GF-D8 (cell line): Measurements from ENCODE around the gene GALNS.
"Not testable (repeated sequence)": the region's sequence is repeated elsewhere in the genome, so short reads cannot be mapped to it uniquely, and the experiment has no call there.

Experiments used
- DNase-seq: peaks from one replicate; lab custom pipeline; 2025; lab: John Stamatoyannopoulos, UW

GALNS gene

DNA sequence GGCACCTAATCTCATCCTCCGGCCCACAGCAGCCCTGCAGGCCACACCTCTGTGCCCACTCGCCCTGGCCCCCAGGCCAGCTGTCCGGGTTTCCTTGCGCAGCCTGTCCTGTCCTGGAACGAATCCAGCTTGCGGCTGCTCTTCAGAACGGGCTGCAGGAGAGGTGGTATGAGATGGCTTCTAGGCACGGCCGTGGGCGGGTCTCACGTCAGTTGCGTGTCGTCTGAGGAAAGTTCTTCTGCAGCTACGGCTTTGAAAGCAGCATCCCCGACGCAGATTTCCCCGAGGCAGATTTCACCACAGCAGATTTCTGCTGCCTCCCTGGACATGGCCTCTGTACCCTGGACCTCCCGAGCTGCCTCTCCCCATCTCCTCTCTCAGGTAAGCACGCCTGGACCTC is 18.2 kb downstream of the GALNS start:
- DNase-seq, result no peak

GRCh38 chr16:88837806-88838205 is 18.9 kb downstream of the GALNS start:
- no peak for DNase-seq

- DNase-seq, result no peak
Measured at GRCh38 chr16:88836791-88837190, 20.0 kb downstream of the GALNS start.

DNA sequence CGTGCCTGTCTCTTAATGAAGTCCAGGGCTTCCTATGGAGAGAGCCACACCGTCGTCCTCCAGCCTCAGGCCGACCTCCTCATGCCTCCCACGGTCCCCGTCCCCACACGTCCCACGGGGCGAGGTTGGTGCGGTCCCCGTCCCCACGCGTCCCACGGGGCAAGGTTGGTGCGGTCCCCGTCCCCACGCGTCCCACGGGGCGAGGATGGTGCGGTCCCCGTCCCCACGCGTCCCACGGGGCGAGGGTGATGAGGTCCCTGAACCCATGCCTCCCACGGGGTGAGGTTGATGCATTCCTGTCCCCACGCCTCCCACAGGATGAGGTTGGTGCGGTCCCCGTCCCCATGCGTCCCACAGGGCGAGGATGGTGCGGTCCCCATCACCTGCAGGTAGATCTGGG is 20.9 kb downstream of the GALNS start:
- no peak for DNase-seq

DNA sequence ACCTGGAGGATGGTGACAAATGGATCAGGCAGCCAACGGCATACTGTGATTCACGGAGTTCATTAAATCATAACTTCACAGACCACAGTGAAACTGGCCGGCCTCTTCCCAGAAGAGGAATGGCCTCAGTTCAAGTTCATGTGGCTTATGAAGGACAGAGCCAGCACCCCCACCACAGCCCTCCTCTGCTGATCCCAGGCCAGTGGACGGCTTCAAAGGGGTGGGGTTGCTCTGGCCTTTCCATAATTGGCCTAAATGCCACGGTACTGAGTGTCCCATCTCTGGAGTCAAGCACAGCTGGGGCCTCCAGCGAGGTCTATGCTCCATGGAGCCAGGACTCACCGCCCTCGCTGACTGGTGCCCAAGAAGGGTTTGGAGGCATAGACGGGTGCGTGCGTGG is 21.4 kb downstream of the GALNS start:
- no peak for DNase-seq

DNA sequence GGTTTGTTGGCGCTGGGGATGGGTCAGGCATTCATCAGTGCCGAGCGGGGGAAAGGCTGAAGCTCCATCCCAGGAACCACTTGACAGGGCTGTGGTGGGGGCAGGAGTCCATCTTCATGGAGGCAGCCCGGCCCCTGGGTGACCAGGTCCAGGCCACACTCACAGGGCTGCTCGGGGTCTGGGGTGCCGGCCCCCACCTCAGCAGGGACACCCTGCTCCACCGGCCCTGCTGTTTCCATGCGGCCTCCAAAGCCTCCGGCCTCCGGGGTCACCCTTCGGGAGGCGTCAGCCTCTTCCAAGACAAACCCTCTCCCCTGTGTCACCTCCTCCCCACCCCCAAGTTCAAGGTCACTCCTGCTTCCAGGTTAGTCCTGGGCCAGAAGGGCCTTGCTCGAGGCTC is 22.1 kb downstream of the GALNS start:
- DNase-seq, result no peak

DNA sequence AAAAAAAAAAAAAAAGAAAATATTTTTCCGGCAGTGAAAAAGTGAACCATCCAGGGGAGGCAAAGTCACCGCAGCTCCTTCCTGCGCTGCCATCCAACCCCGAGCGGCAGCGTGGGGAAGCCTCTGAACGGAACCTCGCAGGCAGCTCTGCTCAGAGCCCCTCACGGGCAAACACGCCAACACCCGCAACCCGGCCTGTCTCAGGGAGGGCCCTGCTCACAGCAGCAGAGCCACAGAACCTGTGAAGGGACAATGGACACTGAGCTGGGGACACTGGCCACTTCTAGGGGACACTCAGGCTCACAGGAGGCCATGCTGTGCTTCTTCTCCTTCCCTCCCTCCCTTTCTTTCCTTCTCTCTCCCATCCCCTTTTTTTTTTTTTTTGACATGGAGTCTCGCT is 23.7 kb downstream of the GALNS start:
- DNase-seq, result no peak

GRCh38 chr16:88831838-88832237 is 24.9 kb downstream of the GALNS start:
- no peak for DNase-seq

DNA sequence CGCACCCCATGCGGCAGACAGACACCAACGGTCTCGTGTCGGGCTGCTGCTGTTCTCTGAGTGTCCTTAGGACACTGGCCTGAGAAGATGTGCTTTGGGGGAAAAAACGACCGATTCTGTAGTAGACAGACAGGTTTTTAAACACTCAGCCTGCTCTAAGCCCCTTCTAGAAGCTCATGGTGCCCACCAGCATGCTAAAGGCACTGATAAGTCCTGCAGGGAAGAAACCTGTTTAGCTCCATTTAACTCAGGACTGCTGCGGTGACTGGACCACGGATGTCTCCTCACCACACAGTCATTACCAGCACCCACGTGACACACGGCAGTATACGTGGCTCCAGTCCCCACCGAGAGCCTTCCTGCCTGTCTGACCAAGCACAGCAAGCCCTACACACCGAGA is 26.0 kb downstream of the GALNS start:
- DNase-seq, result no peak

- no peak for DNase-seq
Measured at GRCh38 chr16:88830258-88830657, 26.5 kb downstream of the GALNS start.

DNA sequence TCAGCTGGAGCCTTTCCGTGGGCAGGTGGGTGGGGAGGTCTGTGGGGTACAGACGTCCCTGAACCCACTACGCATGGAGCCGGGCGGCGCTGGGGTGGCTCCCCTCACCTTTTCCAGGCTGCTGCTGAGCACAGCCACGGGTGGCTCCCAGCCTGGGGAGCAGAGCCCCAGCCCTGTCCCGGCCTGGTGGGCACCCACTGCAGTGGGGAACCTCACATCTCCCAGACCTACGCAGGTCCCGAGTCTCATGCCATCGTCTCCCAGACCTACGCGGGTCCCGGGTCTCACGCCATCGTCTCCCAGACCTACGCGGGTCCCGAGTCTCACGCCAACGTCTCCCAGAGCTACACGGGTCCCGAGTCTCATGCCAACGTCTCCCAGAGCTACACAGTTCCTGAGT is 28.0 kb downstream of the GALNS start:
- no peak for DNase-seq

GRCh38 chr16:88827727-88828126 is 29.0 kb downstream of the GALNS start:
- DNase-seq, result no peak

DNA sequence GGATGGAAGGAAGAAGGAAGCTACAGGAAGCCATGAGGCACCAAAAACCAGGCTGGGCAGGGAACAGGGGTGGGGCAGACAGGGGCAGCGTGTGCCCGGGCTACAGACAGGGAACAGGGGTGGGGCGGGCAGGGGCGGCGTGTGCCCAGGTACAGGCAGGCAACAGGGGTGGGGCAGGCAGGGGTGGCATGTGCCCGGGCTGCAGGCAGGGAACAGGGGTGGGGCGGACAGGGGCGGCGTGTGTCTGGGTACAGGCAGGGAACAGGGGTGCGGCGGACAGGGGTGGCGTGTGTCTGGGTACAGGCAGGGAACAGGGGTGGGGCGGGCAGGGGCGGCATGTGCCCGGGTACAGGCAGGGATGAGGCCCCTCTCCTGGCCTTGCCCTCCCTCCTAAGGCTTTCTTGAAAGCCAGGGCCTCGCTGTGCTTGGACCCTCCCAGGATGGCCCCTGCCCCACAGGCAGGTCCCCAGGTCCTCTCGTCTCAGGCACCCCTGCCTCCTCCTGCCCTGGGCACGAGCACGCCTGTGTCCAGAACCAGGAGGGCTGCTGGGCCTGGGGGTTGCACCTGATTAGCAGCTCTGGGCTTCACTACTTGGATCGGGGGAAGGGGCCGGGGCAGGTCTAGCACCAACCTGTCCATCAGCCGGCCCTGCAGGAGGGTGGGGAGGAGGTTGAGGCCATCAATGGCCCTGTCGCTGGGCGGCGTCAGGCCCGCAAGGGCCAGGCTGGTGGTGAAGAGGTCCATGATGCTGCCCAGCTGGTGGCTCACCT is 30.5 kb downstream of the GALNS start:
- DNase-seq, result no peak

- DNase-seq, result no peak
Measured at GRCh38 chr16:88825146-88825545, 31.6 kb downstream of the GALNS start.

- no peak for DNase-seq
Measured at GRCh38 chr16:88824256-88825077, 32.3 kb downstream of the GALNS start.

- DNase-seq, result not testable (repeated sequence)
Measured at GRCh38 chr16:88823646-88824045, 33.1 kb downstream of the GALNS start.

DNA sequence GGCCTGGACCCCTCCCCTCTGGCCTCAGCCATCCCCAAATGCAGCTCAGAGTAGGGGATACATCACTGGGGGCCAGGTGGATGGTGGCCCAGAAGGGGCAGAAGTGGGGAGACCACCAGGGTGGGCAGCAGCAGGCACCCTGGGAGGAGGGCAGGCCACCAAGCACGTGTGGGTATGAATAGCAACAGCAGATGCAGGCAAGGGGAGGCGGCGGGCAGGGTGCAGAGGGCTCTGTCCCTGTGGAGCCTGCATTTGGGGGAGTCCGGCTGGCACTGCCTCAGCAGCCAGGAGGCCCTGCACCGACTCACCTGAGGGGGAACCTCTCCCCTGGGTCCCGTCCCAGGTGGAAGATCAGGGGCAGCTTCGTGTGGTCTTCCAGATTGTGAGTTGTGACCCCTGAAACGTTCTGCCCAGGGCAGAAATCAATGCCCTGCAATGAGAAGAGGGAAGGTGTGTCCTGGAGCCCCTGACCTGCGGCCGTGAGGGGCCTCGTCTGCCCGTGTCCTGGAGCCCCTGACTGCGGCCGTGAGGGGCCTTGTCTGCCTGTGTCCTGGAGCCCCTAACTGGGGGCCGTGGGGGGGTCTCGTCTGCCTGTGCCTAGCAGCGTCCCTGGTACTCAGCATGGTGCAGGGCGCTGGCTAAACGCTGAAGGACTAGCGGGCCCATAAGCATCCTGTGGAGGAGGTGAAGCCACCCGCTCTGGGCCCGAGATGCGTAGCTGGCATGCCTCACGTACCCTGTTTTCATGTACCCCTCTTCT is 34.3 kb downstream of the GALNS start:
- no peak for DNase-seq

DNA sequence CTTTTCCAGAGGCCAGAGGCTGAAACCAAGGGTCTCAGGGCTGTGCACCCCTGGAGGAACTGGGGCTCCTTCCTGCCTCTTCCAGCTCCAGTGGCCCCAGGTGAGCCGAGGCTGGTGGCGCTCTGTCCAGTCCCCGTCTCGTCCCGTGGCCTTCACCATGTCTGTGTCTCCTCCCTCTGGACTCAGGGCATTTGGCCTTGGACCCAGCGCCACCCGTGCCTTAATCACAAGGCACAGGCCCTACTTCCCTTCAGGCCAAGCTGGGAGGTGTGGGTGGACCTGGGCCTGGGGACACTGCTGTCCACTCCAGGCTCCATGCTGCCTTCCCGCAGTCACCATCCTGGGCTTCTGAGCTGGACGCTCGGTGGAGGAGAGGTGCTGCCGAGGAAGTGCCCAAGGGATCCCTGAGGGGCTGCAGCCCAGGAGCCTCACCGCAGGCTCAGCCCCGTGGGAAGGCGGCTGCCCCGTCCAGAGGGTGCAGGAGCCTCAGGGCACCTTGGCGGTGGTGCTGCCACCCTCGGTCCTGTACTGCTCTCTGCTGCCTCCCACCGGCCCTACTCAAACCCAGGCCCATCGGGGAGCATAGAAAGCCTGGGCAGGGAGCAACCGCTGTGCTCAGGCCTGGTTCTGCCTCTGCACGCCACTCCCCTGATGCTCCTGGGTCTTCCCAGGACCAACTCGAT is 35.4 kb downstream of the GALNS start:
- DNase-seq, result no peak

DNA sequence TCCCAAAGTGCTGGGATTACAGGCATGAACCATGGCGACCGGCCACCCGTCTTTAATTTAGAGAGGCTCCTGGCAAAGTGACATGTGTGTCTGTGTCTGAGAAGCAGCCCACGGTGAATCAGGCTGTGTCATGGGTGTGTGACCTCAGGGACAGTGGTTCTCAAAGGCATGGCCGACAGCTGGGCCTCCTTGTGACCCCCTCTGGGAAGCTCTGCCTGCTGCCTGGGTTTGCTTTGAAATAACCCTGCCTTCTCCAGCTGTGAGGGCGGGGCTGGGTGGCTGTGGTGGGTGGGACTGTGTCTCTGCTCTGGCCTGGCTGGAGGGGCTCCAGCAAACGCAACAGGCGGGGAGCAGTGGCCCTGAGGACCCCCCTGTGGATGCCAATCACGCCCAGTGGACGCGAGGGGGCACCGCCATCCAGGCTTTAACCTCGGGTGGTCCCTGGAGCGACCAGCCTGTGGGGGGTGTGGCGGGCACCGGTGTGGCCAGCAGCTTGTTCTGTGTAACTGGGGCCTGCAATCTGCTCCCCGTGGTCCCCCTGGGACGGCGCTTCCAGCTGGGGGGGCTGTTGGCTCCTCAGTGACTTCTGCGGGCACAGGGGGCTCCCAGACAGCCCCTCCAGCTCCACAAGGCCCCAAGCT is 36.2 kb downstream of the GALNS start:
- DNase-seq, result no peak

DNA sequence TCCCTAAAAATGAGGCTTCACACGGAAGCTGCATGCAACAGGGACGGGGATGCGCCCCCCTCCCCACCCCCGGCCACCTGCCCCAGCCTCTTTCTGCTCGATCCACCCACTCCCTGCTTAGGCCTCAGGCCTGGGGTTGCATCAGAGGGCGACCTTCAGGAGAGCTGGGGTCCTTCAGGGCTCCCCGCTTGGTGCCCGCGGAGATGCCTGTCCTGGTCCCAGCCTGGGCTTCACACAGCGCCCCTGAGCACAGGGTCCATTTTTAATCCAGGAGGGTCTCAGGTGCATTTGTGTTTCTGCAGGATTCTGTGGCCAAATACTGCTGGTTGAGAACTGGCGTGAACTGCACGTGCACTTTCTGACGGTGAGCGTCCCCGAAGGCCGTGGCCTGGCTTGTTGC is 37.6 kb downstream of the GALNS start:
- DNase-seq, result no peak

- no peak for DNase-seq
Measured at GRCh38 chr16:88818575-88818874, 38.2 kb downstream of the GALNS start.
